HUES6 (cell line): ENCODE data around the gene PARVB.
"Not testable (repeated sequence)": the region's sequence is repeated elsewhere in the genome, so short reads cannot be mapped to it uniquely, and the experiment has no call there.

Experiments used
- H3K27ac ChIP-seq: 2 replicates; pipeline ENCODE4 v1.7.0; 2013; ENCODE audit warnings: low read depth, mild to moderate bottlenecking, low read length, inconsistent platforms
- H3K27me3 ChIP-seq: 2 replicates; pipeline ENCODE4 v1.6.1; 2013; ENCODE audit warnings: low read length; ENCODE audit not compliant: control insufficient read depth, insufficient read depth
- H3K36me3 ChIP-seq: 2 replicates; pipeline ENCODE4 v1.6.1; 2013; ENCODE audit warnings: low read length; ENCODE audit not compliant: control insufficient read depth, insufficient read depth
- H3K4me1 ChIP-seq: 2 replicates; pipeline ENCODE4 v1.6.1; 2013; ENCODE audit warnings: low read length; ENCODE audit not compliant: control insufficient read depth, insufficient read depth
- H3K4me3 ChIP-seq: 2 replicates; pipeline ENCODE4 v1.5.1; 2013; ENCODE audit warnings: low read depth, low read length
- H3K9ac ChIP-seq: one replicate; pipeline ENCODE4 v1.6.1; 2013; ENCODE audit warnings: mild to moderate bottlenecking, low read length
- H3K9me3 ChIP-seq: 2 replicates; pipeline ENCODE4 v1.6.1; 2013; ENCODE audit warnings: low read depth, low read length; ENCODE audit not compliant: control insufficient read depth, insufficient read depth

The PARVB gene

GRCh38 chr22:44042249-44043218, 18.4 kb downstream of the PARVB start:
- H3K27me3 ChIP-seq: no peaks in the 10 kb centered on the region
- H3K4me3 ChIP-seq: no peak overlapping the region
- H3K27ac ChIP-seq: no peak overlapping the region
- H3K9ac ChIP-seq: no peak overlapping the region
- H3K9me3 ChIP-seq: peaks cover 4% of the 10 kb centered on the region; the same call in 1 of the 2 replicates
- no peaks in the 10 kb centered on the region for H3K36me3 ChIP-seq
- H3K4me1 ChIP-seq: peaks cover 15% of the 10 kb centered on the region; the same call in 1 of the 2 replicates

- peaks cover 14% of the 10 kb centered on the region; the same call in 1 of the 2 replicates for H3K4me1 ChIP-seq
- no peak overlapping the region for H3K9ac ChIP-seq
- no peaks in the 10 kb centered on the region for H3K36me3 ChIP-seq
- no peaks in the 10 kb centered on the region for H3K27me3 ChIP-seq
- no peak overlapping the region for H3K27ac ChIP-seq
- H3K4me3 ChIP-seq: no peak overlapping the region
- peaks cover 4% of the 10 kb centered on the region; the same call in 1 of the 2 replicates for H3K9me3 ChIP-seq
Measured at GRCh38 chr22:44045145-44045544, 21.0 kb downstream of the PARVB start.

- Histone ChIP-seq H3K36me3 (no peaks in the 10 kb centered on the region), H3K27me3 (no peaks in the 10 kb centered on the region), H3K4me1 (peaks cover 24% of the 10 kb centered on the region; the same call in 1 of the 2 replicates), H3K27ac (no peak overlapping the region), H3K9me3 (no peaks in the 10 kb centered on the region), H3K9ac (no peak overlapping the region), H3K4me3 (no peak overlapping the region)
Measured at GRCh38 chr22:44046485-44047141, 22.5 kb downstream of the PARVB start.

- Histone ChIP-seq H3K36me3 (no peaks in the 10 kb centered on the region), H3K27ac (no peak overlapping the region), H3K9ac (no peak overlapping the region), H3K4me1 (peaks cover 33% of the 10 kb centered on the region), H3K4me3 (no peak overlapping the region), H3K27me3 (no peaks in the 10 kb centered on the region), H3K9me3 (no peaks in the 10 kb centered on the region)
Measured at GRCh38 chr22:44047891-44048301, 23.8 kb downstream of the PARVB start.

- Histone ChIP-seq H3K4me3 (no peak overlapping the region), H3K36me3 (no peaks in the 10 kb centered on the region), H3K27me3 (no peaks in the 10 kb centered on the region), H3K9ac (no peak overlapping the region), H3K4me1 (peaks cover 33% of the 10 kb centered on the region), H3K27ac (no peak overlapping the region), H3K9me3 (no peaks in the 10 kb centered on the region)
Measured at GRCh38 chr22:44049486-44050231, 25.6 kb downstream of the PARVB start.

GRCh38 chr22:44050766-44051355, 26.8 kb downstream of the PARVB start:
- H3K4me3 ChIP-seq: no peak overlapping the region

GRCh38 chr22:44051358-44051757, 27.3 kb downstream of the PARVB start:
- Histone ChIP-seq H3K36me3 (no peaks in the 10 kb centered on the region), H3K4me3 (no peak overlapping the region), H3K4me1 (peaks cover 32% of the 10 kb centered on the region), H3K9ac (no peak overlapping the region), H3K27ac (no peak overlapping the region), H3K27me3 (no peaks in the 10 kb centered on the region), H3K9me3 (no peaks in the 10 kb centered on the region)

More at GRCh38 chr22:44050766-44051355, 26.8 kb downstream of the PARVB start:
- H3K4me1 ChIP-seq: peaks cover 33% of the 10 kb centered on the region
- H3K36me3 ChIP-seq: no peaks in the 10 kb centered on the region
- H3K27me3 ChIP-seq: no peaks in the 10 kb centered on the region
- no peaks in the 10 kb centered on the region for H3K9me3 ChIP-seq
- H3K27ac ChIP-seq: no peak overlapping the region
- no peak overlapping the region for H3K9ac ChIP-seq

- H3K9me3 ChIP-seq: no peaks in the 10 kb centered on the region
- H3K36me3 ChIP-seq: no peaks in the 10 kb centered on the region
- H3K4me3 ChIP-seq: no peak overlapping the region
- H3K9ac ChIP-seq: no peak overlapping the region
- peaks cover 27% of the 10 kb centered on the region for H3K4me1 ChIP-seq
- no peaks in the 10 kb centered on the region for H3K27me3 ChIP-seq
- H3K27ac ChIP-seq: no peak overlapping the region
Measured at GRCh38 chr22:44051961-44052360, 27.9 kb downstream of the PARVB start.

GRCh38 chr22:44055805-44056204, 31.7 kb downstream of the PARVB start:
- Histone ChIP-seq H3K36me3 (no peaks in the 10 kb centered on the region), H3K27me3 (no peaks in the 10 kb centered on the region), H3K4me3 (no peak overlapping the region), H3K4me1 (peaks cover 23% of the 10 kb centered on the region), H3K9me3 (peaks cover 4% of the 10 kb centered on the region), H3K27ac (no peak overlapping the region), H3K9ac (no peak overlapping the region)

- H3K4me1 ChIP-seq: peaks cover 15% of the 10 kb centered on the region
- not testable (repeated sequence) for H3K27me3 ChIP-seq, H3K27ac ChIP-seq, H3K9ac ChIP-seq, H3K36me3 ChIP-seq, H3K9me3 ChIP-seq, H3K4me3 ChIP-seq
Measured at GRCh38 chr22:44056649-44057048, 32.5 kb downstream of the PARVB start.
